Parathyroid adenoma (tissue), 2 donors: Measurements from ENCODE around the gene GP9.
"Not testable (repeated sequence)": the region's sequence is repeated elsewhere in the genome, so short reads cannot be mapped to it uniquely, and the experiment has no call there.

ENCODE experiments used
- H2AFZ ChIP-seq: fragments of 300-600 bp; sonication (generic); one replicate; pipeline ENCODE4 v1.7.0; 2017; ENCODE audit warnings: antibody characterized with exemption, mild to moderate bottlenecking
- H3K27ac ChIP-seq: fragments of 300-600 bp; sonication (generic); one replicate; pipeline ENCODE4 v1.7.0; 2017
- H3K27me3 ChIP-seq: fragments of 300-600 bp; sonication (generic); one replicate; pipeline ENCODE4 v1.7.0; 2017; ENCODE audit warnings: low read length; ENCODE audit not compliant: control insufficient read depth, insufficient read depth
- H3K36me3 ChIP-seq: fragments of 300-600 bp; sonication (generic); one replicate; pipeline ENCODE4 v1.7.0; 2017; ENCODE audit warnings: low read length; ENCODE audit not compliant: control insufficient read depth, insufficient read depth
- H3K4me1 ChIP-seq: fragments of 300-600 bp; sonication (generic); one replicate; pipeline ENCODE4 v1.7.0; 2017; ENCODE audit warnings: control low read depth
- H3K4me2 ChIP-seq: fragments of 300-600 bp; sonication (generic); one replicate; pipeline ENCODE4 v1.7.0; 2017; ENCODE audit warnings: low read length
- H3K4me3 ChIP-seq: fragments of 300-600 bp; sonication (generic); one replicate; pipeline ENCODE4 v1.7.0; 2017; ENCODE audit warnings: low read depth, low read length
- H3K79me2 ChIP-seq: fragments of 300-600 bp; sonication (generic); one replicate; pipeline ENCODE4 v1.7.0; 2017; ENCODE audit warnings: control low read depth
- H3K9ac ChIP-seq: fragments of 300-600 bp; sonication (generic); one replicate; pipeline ENCODE4 v1.7.0; 2017; ENCODE audit warnings: mild to moderate bottlenecking
- H3K9me3 ChIP-seq: fragments of 300-600 bp; sonication (generic); one replicate; pipeline ENCODE4 v1.7.0; 2017; ENCODE audit warnings: low read length; ENCODE audit not compliant: control insufficient read depth
- TF ChIP-seq, protein P1 (sequence below): fragments of 300-600 bp; sonication (generic); IDR thresholded peaks from one replicate; pipeline ENCODE4 v1.7.0; 2017; ENCODE audit warnings: antibody characterized with exemption, mild to moderate bottlenecking
- donor health status: primary hyperparathyroidism.

Gene GP9

DNA sequence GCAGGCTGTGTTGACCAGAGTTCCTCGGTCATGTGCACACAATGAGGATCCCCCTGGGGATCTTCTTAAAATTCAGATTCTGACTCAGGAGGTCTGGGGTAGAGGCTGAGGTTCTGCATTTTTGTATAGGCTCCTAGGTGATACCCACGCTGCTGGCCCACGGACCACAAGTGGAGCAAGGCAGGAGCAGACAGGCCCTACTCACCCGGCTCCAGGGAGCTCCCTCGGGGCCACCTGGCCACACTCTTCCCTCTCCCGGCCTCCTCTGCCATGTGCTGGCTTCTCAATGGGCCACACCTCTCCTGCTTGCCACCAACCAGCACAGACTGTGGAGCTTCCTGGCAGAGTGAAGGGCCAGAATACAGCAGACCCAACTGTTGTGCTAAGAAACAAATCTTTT lies 23.9 kb downstream of the GP9 start:
- H3K9ac ChIP-seq: no peak overlapping the region
- no peaks in the 10 kb centered on the region for H3K79me2 ChIP-seq
- no peak overlapping the region for H3K4me3 ChIP-seq
- no peaks in the 10 kb centered on the region for H3K27me3 ChIP-seq
- H3K4me2 ChIP-seq: no peak overlapping the region
- H3K36me3 ChIP-seq: no peaks in the 10 kb centered on the region
- TF ChIP-seq, protein P1, sequence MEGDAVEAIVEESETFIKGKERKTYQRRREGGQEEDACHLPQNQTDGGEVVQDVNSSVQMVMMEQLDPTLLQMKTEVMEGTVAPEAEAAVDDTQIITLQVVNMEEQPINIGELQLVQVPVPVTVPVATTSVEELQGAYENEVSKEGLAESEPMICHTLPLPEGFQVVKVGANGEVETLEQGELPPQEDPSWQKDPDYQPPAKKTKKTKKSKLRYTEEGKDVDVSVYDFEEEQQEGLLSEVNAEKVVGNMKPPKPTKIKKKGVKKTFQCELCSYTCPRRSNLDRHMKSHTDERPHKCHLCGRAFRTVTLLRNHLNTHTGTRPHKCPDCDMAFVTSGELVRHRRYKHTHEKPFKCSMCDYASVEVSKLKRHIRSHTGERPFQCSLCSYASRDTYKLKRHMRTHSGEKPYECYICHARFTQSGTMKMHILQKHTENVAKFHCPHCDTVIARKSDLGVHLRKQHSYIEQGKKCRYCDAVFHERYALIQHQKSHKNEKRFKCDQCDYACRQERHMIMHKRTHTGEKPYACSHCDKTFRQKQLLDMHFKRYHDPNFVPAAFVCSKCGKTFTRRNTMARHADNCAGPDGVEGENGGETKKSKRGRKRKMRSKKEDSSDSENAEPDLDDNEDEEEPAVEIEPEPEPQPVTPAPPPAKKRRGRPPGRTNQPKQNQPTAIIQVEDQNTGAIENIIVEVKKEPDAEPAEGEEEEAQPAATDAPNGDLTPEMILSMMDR: no peak
- H3K9me3 ChIP-seq: no peaks in the 10 kb centered on the region
- H3K27ac ChIP-seq: no peak overlapping the region
- no peak overlapping the region for H2AFZ ChIP-seq
- H3K4me1 ChIP-seq: no peaks in the 10 kb centered on the region

DNA sequence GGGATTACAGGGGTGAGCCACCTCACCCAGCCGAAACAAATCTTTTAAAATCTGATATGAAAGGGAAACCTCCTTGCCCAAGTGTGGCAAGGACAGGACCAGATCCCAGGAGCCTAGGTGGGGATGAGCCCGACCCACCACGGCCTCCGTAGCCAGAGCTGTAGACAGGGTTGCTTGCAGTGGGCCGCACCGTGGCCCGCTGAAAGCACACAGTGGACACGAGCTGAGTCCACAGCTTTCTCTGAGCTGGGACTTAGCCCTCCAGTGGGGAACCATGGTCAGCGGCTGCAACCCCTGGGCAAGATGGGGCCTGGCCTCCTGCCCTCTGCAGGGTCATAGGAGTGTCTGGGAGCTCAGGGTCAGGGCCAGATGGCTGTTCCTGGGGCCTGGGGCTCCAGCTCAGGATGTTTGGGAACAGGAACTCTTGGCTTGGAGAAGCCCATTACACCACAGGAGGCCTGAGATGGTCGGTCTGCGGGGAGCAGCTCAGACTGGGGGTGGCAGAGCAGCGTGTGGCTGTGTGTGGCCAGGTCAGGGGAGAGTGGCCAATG lies 24.7 kb downstream of the GP9 start:
- no peak overlapping the region for H3K4me3 ChIP-seq
- no peaks in the 10 kb centered on the region for H3K4me1 ChIP-seq
- H3K4me2 ChIP-seq: no peak overlapping the region
- no peak overlapping the region for H2AFZ ChIP-seq
- no peaks in the 10 kb centered on the region for H3K79me2 ChIP-seq
- no peaks in the 10 kb centered on the region for H3K36me3 ChIP-seq
- H3K9me3 ChIP-seq: no peaks in the 10 kb centered on the region
- TF ChIP-seq, protein P1: no peak
- no peak overlapping the region for H3K27ac ChIP-seq
- no peaks in the 10 kb centered on the region for H3K27me3 ChIP-seq
- no peak overlapping the region for H3K9ac ChIP-seq

DNA sequence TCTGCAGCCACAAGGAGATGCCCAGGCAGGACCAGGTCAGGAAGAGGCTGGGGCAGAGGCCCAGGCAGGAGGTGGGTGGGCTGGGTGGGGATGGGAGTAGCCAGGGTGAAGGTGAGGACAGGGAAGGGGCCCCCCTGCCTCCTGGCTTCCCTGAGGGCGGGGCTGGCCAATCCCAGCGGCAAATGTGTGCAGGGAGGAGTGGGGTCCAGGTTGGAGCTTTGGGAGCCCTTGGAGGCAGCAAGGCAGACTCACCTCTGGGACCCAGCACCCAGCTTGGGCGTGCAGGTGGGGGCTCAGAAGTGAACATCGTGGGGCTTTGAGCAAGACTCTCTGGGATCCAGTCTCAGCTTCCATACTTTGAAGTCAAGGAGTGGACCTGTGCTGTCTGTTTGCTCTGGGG lies 25.2 kb downstream of the GP9 start:
- H3K27me3 ChIP-seq: no peaks in the 10 kb centered on the region
- no peaks in the 10 kb centered on the region for H3K4me1 ChIP-seq
- no peaks in the 10 kb centered on the region for H3K9me3 ChIP-seq
- no peak overlapping the region for H3K27ac ChIP-seq
- H3K79me2 ChIP-seq: no peaks in the 10 kb centered on the region
- no peak overlapping the region for H3K9ac ChIP-seq
- H3K4me3 ChIP-seq: no peak overlapping the region
- H2AFZ ChIP-seq: no peak overlapping the region
- no peak overlapping the region for H3K4me2 ChIP-seq
- H3K36me3 ChIP-seq: no peaks in the 10 kb centered on the region
- TF ChIP-seq, protein P1: no peak

DNA sequence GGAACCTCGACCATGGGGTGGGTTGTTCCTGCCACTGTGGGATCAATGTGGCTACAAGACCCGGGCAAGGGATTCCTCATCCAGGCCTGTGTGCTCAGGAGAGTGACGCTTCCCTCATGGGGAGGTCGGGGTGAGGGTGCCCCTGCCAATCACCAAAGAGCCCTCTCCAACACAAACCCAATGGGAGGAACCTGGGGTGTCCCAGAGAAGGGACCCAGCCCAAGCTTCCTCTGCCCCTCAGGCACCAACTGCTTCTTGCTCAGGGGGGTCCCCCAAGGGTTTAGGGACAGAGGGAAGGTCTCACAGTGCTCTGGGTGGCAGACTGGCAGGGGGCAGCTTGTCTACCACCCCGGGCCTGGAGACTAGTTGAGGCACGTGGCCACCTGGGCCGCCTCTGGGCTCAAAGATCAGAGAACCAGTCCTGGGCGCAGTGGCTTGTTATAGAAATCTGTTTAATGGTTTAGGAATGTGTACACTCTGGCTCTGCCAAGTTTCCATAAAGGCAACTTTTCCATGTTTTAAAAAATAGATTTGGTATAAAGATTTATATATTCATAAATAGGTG lies 26.6 kb downstream of the GP9 start:
- Histone ChIP-seq H3K9me3 (no peaks in the 10 kb centered on the region), H2AFZ (no peak overlapping the region), H3K36me3 (no peaks in the 10 kb centered on the region), H3K4me2 (no peak overlapping the region), H3K9ac (no peak overlapping the region), H3K27ac (peak overlapping the region; percentile 54), H3K4me3 (no peak overlapping the region), H3K27me3 (no peaks in the 10 kb centered on the region), H3K4me1 (no peaks in the 10 kb centered on the region), H3K79me2 (no peaks in the 10 kb centered on the region)
- TF ChIP-seq, protein P1: no peak

DNA sequence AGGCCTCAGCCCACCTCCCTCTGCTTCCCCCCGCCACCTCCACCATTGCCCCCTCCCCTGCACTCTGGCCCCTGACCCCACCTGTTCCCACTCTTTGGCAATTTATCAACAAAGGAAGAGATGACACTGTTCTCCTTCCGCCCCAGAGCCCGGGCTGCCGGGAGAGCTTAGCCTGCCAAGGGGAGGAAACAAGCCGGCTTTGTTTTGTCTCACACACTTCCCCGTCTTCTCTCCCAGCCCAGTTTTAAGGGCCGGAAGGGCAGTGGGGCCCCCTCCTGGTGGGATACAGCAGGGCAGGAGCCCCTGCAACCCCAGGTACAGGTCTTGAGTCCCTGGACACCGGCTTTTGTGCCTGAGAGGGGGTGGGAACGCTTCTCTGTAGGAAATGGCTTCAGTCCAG lies 27.3 kb downstream of the GP9 start:
- H3K27me3 ChIP-seq, H3K27ac ChIP-seq, H3K4me3 ChIP-seq, H3K4me1 ChIP-seq, H2AFZ ChIP-seq, H3K9ac ChIP-seq, H3K79me2 ChIP-seq, H3K36me3 ChIP-seq, H3K9me3 ChIP-seq, H3K4me2 ChIP-seq: not testable (repeated sequence)

DNA sequence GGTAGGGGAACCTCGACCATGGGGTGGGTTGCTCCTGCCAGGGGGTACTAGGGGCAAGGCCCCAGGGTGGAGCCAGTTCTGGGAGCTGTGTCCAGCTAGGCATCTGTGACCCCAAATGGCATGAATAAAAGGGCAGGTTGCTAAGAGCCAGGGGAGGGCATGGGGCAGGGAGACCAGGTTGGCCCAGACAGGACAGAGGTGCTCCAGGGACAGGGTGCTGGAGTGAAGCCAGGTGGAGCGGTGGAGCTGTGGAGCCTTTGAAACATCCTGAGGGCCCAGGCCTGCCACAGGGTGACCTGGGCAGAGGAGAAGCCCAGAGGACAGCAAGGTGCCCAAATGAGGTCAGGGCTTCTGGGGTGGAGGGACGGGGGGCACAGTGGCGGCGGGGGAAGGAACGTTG lies 27.7 kb downstream of the GP9 start:
- H3K4me1 ChIP-seq, H3K36me3 ChIP-seq, H3K27ac ChIP-seq, H3K4me2 ChIP-seq, H3K4me3 ChIP-seq, H3K9me3 ChIP-seq, H3K27me3 ChIP-seq, H3K79me2 ChIP-seq, H3K9ac ChIP-seq, H2AFZ ChIP-seq: not testable (repeated sequence)
